Measurements from ENCODE around the gene SORCS1. TPM values are rescaled to one million over a fixed set of nuclear protein-coding genes. Genes with fewer than 3 reads are reported as not detected.

SORCS1 gene
- polyA plus RNA-seq, 1 of the 3 experiments (the other 2 are of a cell fraction), result 0.66 TPM

GRCh38 chr10:107098326-107098725, 66.2 kb downstream of the SORCS1 start:
- no peaks in the 10 kb centered on the region for H3F3A ChIP-seq (replicated peaks; ENCODE audit: insufficient read depth)
- no peaks in the 10 kb centered on the region for H4K20me1 ChIP-seq (ENCODE audit: insufficient read depth)
- WGBS (ENCODE audit: low lambda C conversion rate), result 16% methylated on average over 2 of the region's 2 CpGs
- H3K79me2 ChIP-seq (ENCODE audit: insufficient read depth), result no peaks in the 10 kb centered on the region
- no peak overlapping the region; a peak in 1 of 4 replicates for H3K27ac ChIP-seq (ENCODE audit: low read depth in 2 of 2, low read length in 1 of 2)
- H2AFZ ChIP-seq (ENCODE audit: low read depth), result no peak overlapping the region
- no peak overlapping the region for H3K4me2 ChIP-seq
- H3K9ac ChIP-seq, result no peak overlapping the region
- H3K9me2 ChIP-seq, result no peaks in the 10 kb centered on the region
- TF ChIP-seq EP300 (IDR thresholded peaks at IDR 0.05; ENCODE audit: borderline replicate concordance in 1 of 2, low read depth in 1 of 2, low read length in 1 of 2) (no peak), CTCF (IDR thresholded peaks at IDR 0.05) (no peak), MAX (IDR thresholded peaks at IDR 0.05; ENCODE audit: low read depth) (no peak), FOSL2 (IDR thresholded peaks at IDR 0.05; ENCODE audit: borderline replicate concordance, low read depth) (no peak), YY1 (IDR thresholded peaks at IDR 0.05; ENCODE audit: low read depth) (no peak), USF2 (IDR thresholded peaks at IDR 0.05; ENCODE audit: borderline replicate concordance, low read depth, low read length) (no peak), TAF1 (IDR thresholded peaks at IDR 0.05; ENCODE audit: borderline replicate concordance, low read depth, low read length) (no peak)
- CTCF ChIA-PET, result interaction anchor here (1.0 to 1.4 kb wide), 2 partner anchors 13 to 50 kb away, joined by 3 read pairs; no protein-coding TSS in a partner anchor
- no peaks in the 10 kb centered on the region for H3K27me3 ChIP-seq (ENCODE audit: insufficient read depth)
- POLR2A ChIA-PET, result no interaction called here
- DNase-seq, result no peak
- H3K9me3 ChIP-seq, result no peaks in the 10 kb centered on the region
- H3K4me1 ChIP-seq (ENCODE audit: control insufficient read depth in 1 of 2, insufficient read depth in 2 of 2, low read depth in 1 of 2, low read length in 1 of 2), result peaks cover 0 to 11% of the 10 kb centered on the region in 2 experiments; a peak in 2 of 4 replicates
- H3K4me3 ChIP-seq (ENCODE audit: low read depth in 2 of 2, low read length in 1 of 2), result no peak overlapping the region
- H3K36me3 ChIP-seq (replicated peaks in 1 of 2; ENCODE audit: control insufficient read depth in 1 of 2, insufficient read depth in 2 of 2, low read length in 1 of 2), result no peaks in the 10 kb centered on the region

- CTCF ChIA-PET, result no interaction called here
- DNase-seq, result no peak
- TF ChIP-seq TAF1 (IDR thresholded peaks at IDR 0.05; ENCODE audit: borderline replicate concordance, low read depth, low read length), result no peak
- no peak for TF ChIP-seq TEAD4 (IDR thresholded peaks at IDR 0.05; ENCODE audit: borderline replicate concordance, insufficient read depth)
- no peak for TF ChIP-seq MAX (IDR thresholded peaks at IDR 0.05; ENCODE audit: low read depth)
- TF ChIP-seq CHD2 (IDR thresholded peaks at IDR 0.05; ENCODE audit: low read length, partially characterized antibody), result no peak
- no peak for TF ChIP-seq RFX5 (IDR thresholded peaks at IDR 0.05; ENCODE audit: low read length)
- TF ChIP-seq SMC3 (IDR thresholded peaks at IDR 0.05; ENCODE audit: low read depth, low read length), result no peak
- no peak for TF ChIP-seq FOSL2 (IDR thresholded peaks at IDR 0.05; ENCODE audit: borderline replicate concordance, low read depth)
- TF ChIP-seq JUND (IDR thresholded peaks at IDR 0.05), result no peak
- TF ChIP-seq PBX3 (IDR thresholded peaks at IDR 0.05), result no peak
- TF ChIP-seq USF1 (IDR thresholded peaks at IDR 0.05; ENCODE audit: borderline replicate concordance, low read depth), result no peak
- no peak for TF ChIP-seq POLR2AphosphoS5 (IDR thresholded peaks at IDR 0.05; ENCODE audit: low read depth, low read length)
- TF ChIP-seq FOXM1 (IDR thresholded peaks at IDR 0.05; ENCODE audit: low read depth), result no peak
- TF ChIP-seq RXRA (IDR thresholded peaks at IDR 0.05; ENCODE audit: borderline replicate concordance, low read depth), result no peak
- TF ChIP-seq NFIC (IDR thresholded peaks at IDR 0.05; ENCODE audit: borderline replicate concordance), result no peak
- no peak for TF ChIP-seq USF2 (IDR thresholded peaks at IDR 0.05; ENCODE audit: borderline replicate concordance, low read depth, low read length)
These were observed 69.5 kb downstream of the SORCS1 start for GRCh38 chr10:107094824-107095522.

More at GRCh38 chr10:107094824-107095522, 69.5 kb downstream of the SORCS1 start:
- H3K27ac ChIP-seq (ENCODE audit: low read depth in 2 of 2, low read length in 1 of 2), result no peak overlapping the region; a peak in 1 of 4 replicates
- no peaks in the 10 kb centered on the region for H3K9me2 ChIP-seq
- POLR2A ChIA-PET, result no interaction called here
- no peak overlapping the region for H3K4me2 ChIP-seq
- H3K9ac ChIP-seq, result no peak overlapping the region
- H2AFZ ChIP-seq (ENCODE audit: low read depth), result no peak overlapping the region
- H3K9me3 ChIP-seq, result no peaks in the 10 kb centered on the region
- no peaks in the 10 kb centered on the region for H3K79me2 ChIP-seq (ENCODE audit: insufficient read depth)
- no peaks in the 10 kb centered on the region for H4K20me1 ChIP-seq (ENCODE audit: insufficient read depth)
- H3F3A ChIP-seq (replicated peaks; ENCODE audit: insufficient read depth), result no peaks in the 10 kb centered on the region
- no peaks in the 10 kb centered on the region for H3K27me3 ChIP-seq (ENCODE audit: insufficient read depth)
- peaks cover 0 to 5% of the 10 kb centered on the region in 2 experiments; a peak in 2 of 4 replicates for H3K4me1 ChIP-seq (ENCODE audit: control insufficient read depth in 1 of 2, insufficient read depth in 2 of 2, low read depth in 1 of 2, low read length in 1 of 2)
- H3K4me3 ChIP-seq (ENCODE audit: low read depth in 2 of 2, low read length in 1 of 2), result no peak overlapping the region
- H3K36me3 ChIP-seq (replicated peaks in 1 of 2; ENCODE audit: control insufficient read depth in 1 of 2, insufficient read depth in 2 of 2, low read length in 1 of 2), result no peaks in the 10 kb centered on the region
- WGBS (ENCODE audit: low lambda C conversion rate), result 57% methylated on average over 6 of the region's 6 CpGs
